Neural progenitor cell (in vitro differentiated cells): Measurements from ENCODE around the gene OAS3. TPM values are rescaled to one million over a fixed set of nuclear protein-coding genes. Genes with fewer than 3 reads are reported as not detected.
A peak's percentile ranks its signal among the peaks of the same experiment; 100 is the strongest.

Experiments
- DNase-seq: peaks from one replicate; pipeline ENCODE4 v3.0.0-alpha.2; 2016; ENCODE audit warnings: low spot score
- H2AFZ ChIP-seq: fragments of 200-600 bp; sonication (generic); replicated peaks from 2 replicates; pipeline ENCODE4 v1.6.1; 2016; ENCODE audit warnings: antibody characterized with exemption
- H3F3A ChIP-seq: fragments of 200-600 bp; sonication (generic); 2 replicates; pipeline ENCODE4 v1.6.1; 2016; ENCODE audit warnings: antibody characterized with exemption, low read depth
- H3K27ac ChIP-seq: fragments of 200-600 bp; sonication (generic); 2 replicates; pipeline ENCODE4 v1.5.1; 2016; ENCODE audit warnings: mild to moderate bottlenecking
- H3K27me3 ChIP-seq: fragments of 200-600 bp; sonication (generic); 2 replicates; pipeline ENCODE4 v1.6.1; 2016; ENCODE audit warnings: mild to moderate bottlenecking, moderate library complexity
- H3K36me3 ChIP-seq: fragments of 200-600 bp; sonication (generic); 2 replicates; pipeline ENCODE4 v1.5.1; 2016
- H3K4me1 ChIP-seq: fragments of 200-600 bp; sonication (generic); 2 replicates; pipeline ENCODE4 v1.6.1; 2016; ENCODE audit warnings: mixed run types
- H3K4me2 ChIP-seq: fragments of 200-600 bp; sonication (generic); 2 replicates; pipeline ENCODE4 v1.6.1; 2016
- H3K4me3 ChIP-seq: fragments of 200-600 bp; sonication (generic); 2 replicates; pipeline ENCODE4 v1.5.1; 2016
- H3K79me2 ChIP-seq: fragments of 200-600 bp; sonication (generic); 2 replicates; pipeline ENCODE4 v1.6.1; 2016; ENCODE audit warnings: low read depth
- H3K9ac ChIP-seq: fragments of 200-600 bp; sonication (generic); 2 replicates; pipeline ENCODE4 v1.6.1; 2016
- H3K9me3 ChIP-seq: fragments of 200-600 bp; sonication (generic); 2 replicates; pipeline ENCODE4 v1.5.1; 2016; ENCODE audit warnings: low read depth
- H4K20me1 ChIP-seq: fragments of 200-600 bp; sonication (generic); 2 replicates; pipeline ENCODE4 v1.6.1; 2016; ENCODE audit warnings: low read depth
- H3K27ac Mint-ChIP-seq: 3 replicates; pipeline ENCODE4 v1.8.0; 2021; ENCODE audit warnings: mixed read lengths
- H3K27me3 Mint-ChIP-seq: 2 replicates; pipeline ENCODE4 v1.8.0; 2022; ENCODE audit warnings: low read depth, mild to moderate bottlenecking, inconsistent platforms, moderate library complexity, mixed read lengths; ENCODE audit not compliant: insufficient read depth
- H3K36me3 Mint-ChIP-seq: 3 replicates; pipeline ENCODE4 v1.8.0; 2021; ENCODE audit warnings: mixed read lengths
- H3K4me1 Mint-ChIP-seq: 3 replicates; pipeline ENCODE4 v1.8.0; 2021; ENCODE audit warnings: mixed read lengths
- H3K4me3 Mint-ChIP-seq: 3 replicates; pipeline ENCODE4 v1.8.0; 2021; ENCODE audit warnings: mild to moderate bottlenecking, moderate library complexity, mixed read lengths
- H3K9me3 Mint-ChIP-seq: 3 replicates; pipeline ENCODE4 v1.8.0; 2020; ENCODE audit warnings: mixed read lengths
- EZH2 ChIP-seq: fragments of 200-600 bp; sonication (generic); IDR thresholded peaks from 2 replicates; pipeline ENCODE4 v1.6.1; 2017; ENCODE audit warnings: antibody characterized with exemption, mild to moderate bottlenecking, moderate library complexity
- EZH2phosphoT487 ChIP-seq: fragments of 200-600 bp; sonication (generic); IDR thresholded peaks from 2 replicates; pipeline ENCODE4 v1.6.1; 2017; ENCODE audit warnings: antibody characterized with exemption
- total RNA-seq: library from RNA; depleted of rRNA; stranded (reverse); fragments of >200 nt; gene quantifications from 2 replicates; pipeline ENCODE4 v1.2.3, GENCODE V29; 2015; ENCODE audit warnings: low replicate concordance
- TF ChIP-seq, protein P1 (sequence below): fragments of 200-600 bp; sonication (generic); IDR thresholded peaks from 2 replicates; pipeline ENCODE4 v1.5.1; 2017; ENCODE audit warnings: antibody characterized with exemption, mild to moderate bottlenecking

OAS3 gene
- total RNA-seq, 1 donor from 2014 or later: not detected

DNA sequence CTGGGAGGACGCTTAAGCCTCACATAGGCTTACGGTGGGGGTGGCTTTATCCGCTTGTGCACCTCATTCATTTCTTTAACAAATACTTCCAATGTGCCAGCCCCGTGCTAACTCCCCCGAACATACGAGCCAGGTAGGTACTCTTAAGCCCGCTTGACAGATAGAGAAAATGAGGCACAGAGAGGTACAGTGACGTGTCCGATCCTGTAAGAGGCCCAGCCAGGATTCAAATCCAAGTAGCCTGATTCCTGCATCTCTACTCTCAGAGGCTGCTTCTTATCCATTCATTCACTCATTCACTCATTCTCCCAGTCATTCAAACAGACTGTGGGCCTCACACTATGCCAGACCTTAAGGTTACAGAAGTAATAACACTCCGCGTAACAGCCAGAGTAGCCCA, 477 bp downstream of the OAS3 start:
- peak overlapping the region; percentile 46 for H3K4me3 ChIP-seq
- no peak overlapping the region for H3K27ac ChIP-seq
- peaks cover 10% of the 10 kb centered on the region for H3K4me1 ChIP-seq
- peak overlapping the region; percentile 72 for H3K4me2 ChIP-seq
- DNase-seq: no peak
- no peaks in the 10 kb centered on the region for H4K20me1 ChIP-seq
- Mint-ChIP-seq H3K36me3 (no peaks in the 10 kb centered on the region), H3K4me1 (no peaks in the 10 kb centered on the region), H3K4me3 (peak overlapping the region; percentile 66), H3K9me3 (no peaks in the 10 kb centered on the region), H3K27me3 (peaks cover 11% of the 10 kb centered on the region), H3K27ac (no peak overlapping the region)
- no peaks in the 10 kb centered on the region for H3F3A ChIP-seq
- H3K9me3 ChIP-seq: no peaks in the 10 kb centered on the region
- TF ChIP-seq EZH2phosphoT487: no peak
- H3K9ac ChIP-seq: no peak overlapping the region
- H3K79me2 ChIP-seq: no peaks in the 10 kb centered on the region
- H3K27me3 ChIP-seq: peaks cover 42% of the 10 kb centered on the region
- peak overlapping the region; percentile 18 for H2AFZ ChIP-seq
- H3K36me3 ChIP-seq: no peaks in the 10 kb centered on the region

DNA sequence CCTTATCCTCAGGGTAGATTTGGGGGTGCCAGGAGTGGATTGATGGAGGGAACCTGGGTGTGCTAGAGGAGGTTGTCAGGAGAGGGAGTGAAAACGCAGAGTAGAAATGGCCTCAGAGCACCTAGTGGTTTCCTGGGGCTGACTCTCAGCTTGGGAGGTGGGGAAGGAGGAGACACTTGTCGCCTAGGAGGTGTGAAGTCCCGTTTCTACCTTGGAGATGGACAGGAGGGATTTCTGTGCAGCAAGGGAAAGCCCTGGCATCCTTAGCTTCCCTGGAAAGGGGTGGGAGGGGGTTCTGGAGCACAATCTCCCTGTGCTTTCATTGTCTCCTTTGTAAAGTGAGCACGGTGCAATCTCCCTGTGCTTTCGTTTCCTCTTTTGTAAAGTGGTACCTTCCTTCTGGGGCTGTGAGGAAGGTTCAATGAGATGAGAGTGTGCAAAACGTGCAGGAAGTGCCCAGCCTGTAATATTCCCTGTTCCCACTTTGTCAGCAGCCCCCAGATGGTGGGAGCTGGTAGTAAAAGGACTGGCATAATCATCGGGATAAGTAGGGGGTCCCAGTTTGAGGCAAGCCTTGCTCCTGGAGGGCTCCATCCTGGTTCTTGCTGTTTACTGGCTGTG, 1.6 kb downstream of the OAS3 start:
- DNase-seq: no peak
- Mint-ChIP-seq H3K36me3 (no peaks in the 10 kb centered on the region), H3K27me3 (peaks cover 11% of the 10 kb centered on the region), H3K4me3 (peak overlapping the region; percentile 54), H3K4me1 (no peaks in the 10 kb centered on the region), H3K27ac (no peak overlapping the region), H3K9me3 (no peaks in the 10 kb centered on the region)
- H3K27ac ChIP-seq: no peak overlapping the region
- peak overlapping the region; percentile 72 for H2AFZ ChIP-seq
- no peaks in the 10 kb centered on the region for H3K36me3 ChIP-seq
- no peaks in the 10 kb centered on the region for H3K9me3 ChIP-seq
- peak overlapping the region; percentile 45 for H3K4me2 ChIP-seq
- peaks cover 10% of the 10 kb centered on the region for H3K4me1 ChIP-seq
- no peak overlapping the region for H3K4me3 ChIP-seq
- H3K9ac ChIP-seq: no peak overlapping the region
- no peaks in the 10 kb centered on the region for H3K79me2 ChIP-seq
- no peaks in the 10 kb centered on the region for H3F3A ChIP-seq
- peaks cover 42% of the 10 kb centered on the region for H3K27me3 ChIP-seq
- H4K20me1 ChIP-seq: no peaks in the 10 kb centered on the region
- TF ChIP-seq EZH2: no peak
- TF ChIP-seq, protein P1, sequence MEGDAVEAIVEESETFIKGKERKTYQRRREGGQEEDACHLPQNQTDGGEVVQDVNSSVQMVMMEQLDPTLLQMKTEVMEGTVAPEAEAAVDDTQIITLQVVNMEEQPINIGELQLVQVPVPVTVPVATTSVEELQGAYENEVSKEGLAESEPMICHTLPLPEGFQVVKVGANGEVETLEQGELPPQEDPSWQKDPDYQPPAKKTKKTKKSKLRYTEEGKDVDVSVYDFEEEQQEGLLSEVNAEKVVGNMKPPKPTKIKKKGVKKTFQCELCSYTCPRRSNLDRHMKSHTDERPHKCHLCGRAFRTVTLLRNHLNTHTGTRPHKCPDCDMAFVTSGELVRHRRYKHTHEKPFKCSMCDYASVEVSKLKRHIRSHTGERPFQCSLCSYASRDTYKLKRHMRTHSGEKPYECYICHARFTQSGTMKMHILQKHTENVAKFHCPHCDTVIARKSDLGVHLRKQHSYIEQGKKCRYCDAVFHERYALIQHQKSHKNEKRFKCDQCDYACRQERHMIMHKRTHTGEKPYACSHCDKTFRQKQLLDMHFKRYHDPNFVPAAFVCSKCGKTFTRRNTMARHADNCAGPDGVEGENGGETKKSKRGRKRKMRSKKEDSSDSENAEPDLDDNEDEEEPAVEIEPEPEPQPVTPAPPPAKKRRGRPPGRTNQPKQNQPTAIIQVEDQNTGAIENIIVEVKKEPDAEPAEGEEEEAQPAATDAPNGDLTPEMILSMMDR: peak; percentile 3

DNA sequence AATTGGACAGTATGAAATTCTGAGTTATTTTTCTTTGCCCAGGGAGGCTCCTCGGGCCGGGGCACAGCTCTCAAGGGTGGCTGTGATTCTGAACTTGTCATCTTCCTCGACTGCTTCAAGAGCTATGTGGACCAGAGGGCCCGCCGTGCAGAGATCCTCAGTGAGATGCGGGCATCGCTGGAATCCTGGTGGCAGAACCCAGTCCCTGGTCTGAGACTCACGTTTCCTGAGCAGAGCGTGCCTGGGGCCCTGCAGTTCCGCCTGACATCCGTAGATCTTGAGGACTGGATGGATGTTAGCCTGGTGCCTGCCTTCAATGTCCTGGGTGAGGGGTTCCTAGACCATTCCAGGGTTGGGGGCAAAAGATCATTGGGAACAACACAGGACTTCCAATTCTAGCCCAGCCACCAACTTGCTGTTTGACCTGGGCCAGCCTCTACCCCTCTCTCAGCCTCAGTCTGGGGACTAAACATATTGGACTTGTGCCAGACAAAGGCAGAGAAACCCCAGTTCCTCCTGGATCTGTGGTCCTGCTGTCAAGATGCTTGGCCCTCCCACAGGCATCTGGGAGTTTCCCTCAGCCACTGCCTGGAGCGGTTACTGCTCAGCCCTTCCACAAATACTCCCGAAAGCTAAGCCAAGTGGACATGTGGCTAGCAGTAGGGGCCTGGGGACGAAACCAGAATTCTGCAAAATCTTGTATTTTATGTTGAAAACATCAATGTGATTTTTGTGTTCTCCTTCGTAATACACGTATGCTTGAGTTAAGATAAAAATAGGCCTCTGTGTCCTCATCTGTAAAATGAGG, 3.5 kb downstream of the OAS3 start:
- no peaks in the 10 kb centered on the region for H3F3A ChIP-seq
- H4K20me1 ChIP-seq: no peaks in the 10 kb centered on the region
- no peak overlapping the region for H3K27ac ChIP-seq
- no peak for DNase-seq
- H3K27me3 Mint-ChIP-seq: peaks cover 13% of the 10 kb centered on the region
- H3K27me3 ChIP-seq: peaks cover 34% of the 10 kb centered on the region
- no peak overlapping the region for H3K9ac ChIP-seq
- no peak overlapping the region for H3K4me3 ChIP-seq
- H3K9me3 ChIP-seq: no peaks in the 10 kb centered on the region
- TF ChIP-seq EZH2 (no peak), EZH2phosphoT487 (no peak)
- TF ChIP-seq, protein P1: no peak
- H3K9me3 Mint-ChIP-seq: no peaks in the 10 kb centered on the region
- peaks cover 10% of the 10 kb centered on the region for H3K4me1 ChIP-seq
- no peaks in the 10 kb centered on the region for H3K79me2 ChIP-seq
- H3K4me2 ChIP-seq: no peak overlapping the region
- no peak overlapping the region for H2AFZ ChIP-seq
- no peak overlapping the region for H3K4me3 Mint-ChIP-seq
- H3K4me1 Mint-ChIP-seq: no peaks in the 10 kb centered on the region
- no peaks in the 10 kb centered on the region for H3K36me3 Mint-ChIP-seq
- no peak overlapping the region for H3K27ac Mint-ChIP-seq
- H3K36me3 ChIP-seq: no peaks in the 10 kb centered on the region

DNA sequence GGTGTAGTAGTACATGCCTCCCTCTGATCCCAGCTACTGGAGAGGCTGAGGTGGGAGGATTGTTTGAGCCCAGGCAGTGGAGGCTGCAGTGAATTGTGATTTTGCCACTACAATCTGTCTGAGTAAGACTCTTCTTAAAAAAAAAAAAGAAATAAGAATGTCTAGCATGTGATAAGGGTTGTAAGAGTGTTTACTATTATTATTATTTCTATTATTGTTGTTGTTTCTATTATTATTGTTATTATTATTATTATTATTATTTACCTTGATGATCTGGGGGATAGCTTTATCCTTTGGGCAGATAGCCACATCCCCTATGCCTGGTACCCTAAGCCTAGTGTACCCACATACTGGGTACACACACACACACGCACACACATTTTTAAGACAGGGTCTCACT, 4.3 kb downstream of the OAS3 start:
- Mint-ChIP-seq H3K27me3 (peaks cover 13% of the 10 kb centered on the region), H3K36me3 (no peaks in the 10 kb centered on the region)

More for the DNA sequence above, 4.3 kb downstream of the OAS3 start:
- Histone ChIP-seq H3K79me2 (no peaks in the 10 kb centered on the region), H2AFZ (no peak overlapping the region), H3F3A (no peaks in the 10 kb centered on the region), H3K4me1 (peaks cover 10% of the 10 kb centered on the region), H3K4me2 (no peak overlapping the region), H4K20me1 (no peaks in the 10 kb centered on the region), H3K9me3 (no peaks in the 10 kb centered on the region), H3K4me3 (no peak overlapping the region), H3K36me3 (no peaks in the 10 kb centered on the region), H3K27ac (no peak overlapping the region), H3K27me3 (peaks cover 26% of the 10 kb centered on the region), H3K9ac (no peak overlapping the region)
- no peak for TF ChIP-seq EZH2phosphoT487
- TF ChIP-seq EZH2: no peak
- TF ChIP-seq, protein P1: no peak
- Mint-ChIP-seq H3K27ac (no peak overlapping the region), H3K9me3 (no peaks in the 10 kb centered on the region), H3K4me1 (no peaks in the 10 kb centered on the region), H3K4me3 (no peak overlapping the region)
- DNase-seq: no peak
